RWPE2 (cell line): ENCODE data around the gene IL21R.

Experiments used
- ATAC-seq: fragments of 200-7000 bp; cut with Tn5 transposase; 3 replicates; pipeline ENCODE4 v1.9.1; 2021; ENCODE audit warnings: low read depth
- DNase-seq: peaks from one replicate; pipeline ENCODE4 v3.0.0-alpha.2; 2020; ENCODE audit warnings: low spot score
- H3K27ac ChIP-seq: fragments of 450-650 bp; 2 replicates; pipeline ENCODE4 v1.5.1; 2017; ENCODE audit warnings: mild to moderate bottlenecking; ENCODE audit not compliant: poor library complexity, severe bottlenecking
- H3K27me3 ChIP-seq: fragments of 250-450 bp; sonication (Bioruptor Pico); 2 replicates; pipeline ENCODE4 v1.5.1; 2021; ENCODE audit warnings: mild to moderate bottlenecking, moderate library complexity; ENCODE audit not compliant: insufficient read depth, poor library complexity, severe bottlenecking
- H3K36me3 ChIP-seq: fragments of 250-450 bp; sonication (Bioruptor Pico); 2 replicates; pipeline ENCODE4 v1.5.1; 2020; ENCODE audit warnings: low read depth, mild to moderate bottlenecking, moderate library complexity
- H3K4me1 ChIP-seq: fragments of 250-450 bp; sonication (Bioruptor Pico); 2 replicates; pipeline ENCODE4 v1.5.1; 2021; ENCODE audit warnings: mild to moderate bottlenecking, moderate library complexity; ENCODE audit not compliant: insufficient read depth, poor library complexity, severe bottlenecking
- H3K4me3 ChIP-seq: fragments of 250-450 bp; sonication (Bioruptor Pico); 2 replicates; pipeline ENCODE4 v1.5.1; 2021; ENCODE audit warnings: mild to moderate bottlenecking, moderate library complexity; ENCODE audit not compliant: severe bottlenecking
- H3K9me3 ChIP-seq: fragments of 250-450 bp; sonication (Bioruptor Pico); 2 replicates; pipeline ENCODE4 v1.5.1; 2021; ENCODE audit warnings: mild to moderate bottlenecking, moderate library complexity; ENCODE audit not compliant: severe bottlenecking
- CTCF ChIP-seq: fragments of 450-650 bp; IDR thresholded peaks from one replicate; pipeline ENCODE4 v1.5.1; 2017; ENCODE audit warnings: mild to moderate bottlenecking, moderate library complexity; ENCODE audit not compliant: poor library complexity, severe bottlenecking

The IL21R gene

GRCh38 chr16:27458987-27459688 is 57.2 kb downstream of the IL21R start:
- Histone ChIP-seq H3K27me3 (no peaks in the 10 kb centered on the region), H3K36me3 (peaks cover 9% of the 10 kb centered on the region; the same call in 1 of the 2 replicates), H3K4me3 (no peak overlapping the region), H3K27ac (no peak overlapping the region), H3K4me1 (peaks cover 4% of the 10 kb centered on the region), H3K9me3 (no peaks in the 10 kb centered on the region)
- no peak for TF ChIP-seq CTCF
- DNase-seq (no peak), ATAC-seq (no peak)

DNA sequence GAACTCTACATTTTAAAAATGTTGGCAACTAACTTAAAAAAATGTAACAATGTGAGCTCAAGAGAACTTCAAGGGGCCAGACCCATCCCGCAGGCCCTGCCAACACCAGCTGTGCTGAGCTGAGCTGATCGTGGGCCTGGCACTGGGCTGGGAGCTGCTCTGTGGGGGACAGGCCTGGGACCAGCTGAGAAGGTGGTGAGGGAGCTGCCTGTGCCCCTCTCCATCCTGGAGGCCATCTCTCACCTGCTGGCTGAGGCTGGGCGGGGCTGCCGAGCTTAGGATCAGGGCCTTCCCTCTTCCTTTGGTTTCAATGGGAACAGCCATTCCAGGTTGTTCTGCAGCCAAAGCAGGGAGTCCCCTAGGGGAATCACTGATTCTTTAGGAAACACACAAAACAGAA is 58.2 kb downstream of the IL21R start:
- H3K36me3 ChIP-seq = peaks cover 19% of the 10 kb centered on the region
- peaks cover 4% of the 10 kb centered on the region for H3K4me1 ChIP-seq
- no peaks in the 10 kb centered on the region for H3K9me3 ChIP-seq
- H3K27me3 ChIP-seq = no peaks in the 10 kb centered on the region
- H3K27ac ChIP-seq = no peak overlapping the region
- no peak overlapping the region for H3K4me3 ChIP-seq
- ATAC-seq (no peak), DNase-seq (no peak)
- TF ChIP-seq CTCF = no peak

DNA sequence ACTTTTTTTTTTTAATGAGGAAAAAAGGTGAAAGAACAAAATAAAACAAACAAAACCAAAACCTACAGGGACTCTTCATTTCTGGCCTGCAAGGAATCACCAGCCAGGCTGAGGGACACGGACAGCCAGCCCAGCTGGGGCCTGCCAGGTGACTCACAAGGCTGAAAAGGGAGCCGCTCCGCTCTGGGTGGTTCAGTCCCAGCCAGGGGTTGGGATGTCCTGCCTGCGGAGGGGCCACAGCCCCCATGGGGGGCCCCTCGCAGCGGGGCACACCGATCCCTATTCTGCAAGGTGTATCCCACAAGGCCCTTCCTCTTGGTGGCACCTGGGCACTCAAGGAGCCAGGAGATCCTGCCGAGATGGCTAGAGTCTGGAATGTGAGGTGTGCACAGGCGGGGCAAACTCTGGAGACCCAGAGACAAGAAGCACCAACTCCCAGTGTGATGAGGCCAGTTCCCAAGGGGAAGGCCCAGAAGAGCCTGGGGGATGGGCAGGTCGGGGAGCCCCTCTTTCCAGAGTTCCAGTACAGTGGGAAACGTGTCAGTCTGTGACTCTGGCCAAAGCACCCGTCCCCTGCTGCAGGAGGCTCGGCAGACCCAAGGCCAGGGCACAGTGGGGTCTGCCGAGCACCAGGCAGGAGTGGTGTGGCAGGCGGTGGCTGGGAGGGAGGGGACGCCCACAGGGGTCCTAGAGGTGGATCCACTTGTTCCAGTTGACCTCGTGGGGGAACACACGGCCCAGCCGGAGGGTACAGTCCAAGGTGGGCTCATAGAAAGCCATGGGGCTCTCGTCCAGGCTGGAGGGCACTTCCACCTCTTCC is 58.9 kb downstream of the IL21R start:
- TF ChIP-seq CTCF = no peak
- H3K4me1 ChIP-seq = peaks cover 4% of the 10 kb centered on the region
- DNase-seq (no peak), ATAC-seq (no peak)
- no peak overlapping the region for H3K27ac ChIP-seq
- H3K36me3 ChIP-seq = peaks cover 22% of the 10 kb centered on the region
- H3K9me3 ChIP-seq = no peaks in the 10 kb centered on the region
- H3K27me3 ChIP-seq = no peaks in the 10 kb centered on the region
- H3K4me3 ChIP-seq = no peak overlapping the region

DNA sequence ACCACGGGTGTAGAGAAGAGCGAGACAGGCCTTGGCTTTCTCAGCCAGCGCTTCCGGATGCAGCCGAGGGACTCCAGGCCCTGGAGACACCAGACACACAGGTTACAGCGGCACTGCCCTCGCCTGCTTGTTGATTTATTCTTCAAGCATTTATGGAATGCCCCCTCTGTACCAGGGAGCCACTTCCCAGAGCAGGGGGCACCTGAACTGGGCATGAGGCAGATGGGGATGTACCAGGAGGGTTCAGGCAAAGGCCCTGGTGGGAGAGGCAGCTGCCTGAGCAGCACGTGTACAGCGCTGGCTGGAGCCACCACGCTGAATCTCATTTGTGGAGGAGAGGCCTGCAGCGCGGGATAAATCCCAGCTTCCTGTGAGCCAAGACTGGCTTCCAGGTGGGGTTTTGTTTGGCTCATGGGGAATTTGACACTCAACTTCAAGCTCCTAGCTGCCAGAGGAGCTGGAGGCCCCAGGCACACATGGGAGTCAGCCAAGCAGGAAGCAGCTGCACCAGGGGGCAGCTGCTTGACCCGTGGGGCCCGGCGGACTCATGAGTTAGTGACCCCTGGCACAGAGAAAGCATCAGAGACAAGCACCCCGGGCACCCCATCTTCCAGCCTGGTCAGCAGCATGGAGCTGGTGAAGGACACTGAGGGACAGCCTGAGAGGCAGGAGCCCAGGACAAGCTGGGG is 59.7 kb downstream of the IL21R start:
- H3K4me3 ChIP-seq = no peak overlapping the region
- TF ChIP-seq CTCF = no peak
- no peaks in the 10 kb centered on the region for H3K9me3 ChIP-seq
- ATAC-seq (peak; percentile 5; the same call in 1 of the 3 replicates), DNase-seq (no peak)
- H3K4me1 ChIP-seq = peaks cover 4% of the 10 kb centered on the region
- peaks cover 29% of the 10 kb centered on the region for H3K36me3 ChIP-seq
- H3K27me3 ChIP-seq = no peaks in the 10 kb centered on the region
- no peak overlapping the region for H3K27ac ChIP-seq
